HL-60 (cell line): Measurements from ENCODE around the gene SLC45A1.
"Not testable (repeated sequence)": the region's sequence is repeated elsewhere in the genome, so short reads cannot be mapped to it uniquely, and the experiment has no call there.

Source experiments
- DNase-seq, 2 experiments: peaks; one replicate each; pipeline ENCODE4 v3.0.0-alpha.2; 2010 to 2020; ENCODE audit warnings: low read depth in 1 of 2, low spot score in 1 of 2
- H3K27ac ChIP-seq: fragments of 250-450 bp; sonication (Bioruptor Pico); replicated peaks from 2 replicates; pipeline ENCODE4 v1.5.1; 2020; ENCODE audit warnings: mild to moderate bottlenecking, moderate library complexity
- H3K27me3 ChIP-seq: fragments of 250-450 bp; sonication (Bioruptor Pico); 2 replicates; pipeline ENCODE4 v1.5.1; 2021; ENCODE audit warnings: mild to moderate bottlenecking, moderate library complexity; ENCODE audit not compliant: insufficient read depth, poor library complexity, severe bottlenecking
- H3K4me3 ChIP-seq: replicated peaks from 2 replicates; pipeline ENCODE4 v1.5.1; 2011; ENCODE audit warnings: mild to moderate bottlenecking, control low read depth, low read length; ENCODE audit not compliant: insufficient read depth
- GABPA ChIP-seq: IDR thresholded peaks from 2 replicates; pipeline ENCODE4 v1.6.1; 2012; ENCODE audit warnings: low read depth
- POLR2AphosphoS5 ChIP-seq: IDR thresholded peaks from 2 replicates; pipeline ENCODE4 v1.6.1; 2012; ENCODE audit warnings: low read depth
- SPI1 ChIP-seq: IDR thresholded peaks from 2 replicates; pipeline ENCODE4 v1.6.1; 2012; ENCODE audit warnings: low read depth, mild to moderate bottlenecking, borderline replicate concordance
- TF ChIP-seq, protein P1 (sequence below): IDR thresholded peaks from one replicate; pipeline ENCODE4 v1.5.1; 2011; ENCODE audit warnings: low read length, control low read depth, inconsistent platforms; ENCODE audit not compliant: insufficient read depth
- TF ChIP-seq, protein P2 (sequence below): IDR thresholded peaks from 2 replicates; pipeline ENCODE4 v1.6.1; 2012; ENCODE audit warnings: low read depth; ENCODE audit not compliant: insufficient replicate concordance

Gene SLC45A1

DNA sequence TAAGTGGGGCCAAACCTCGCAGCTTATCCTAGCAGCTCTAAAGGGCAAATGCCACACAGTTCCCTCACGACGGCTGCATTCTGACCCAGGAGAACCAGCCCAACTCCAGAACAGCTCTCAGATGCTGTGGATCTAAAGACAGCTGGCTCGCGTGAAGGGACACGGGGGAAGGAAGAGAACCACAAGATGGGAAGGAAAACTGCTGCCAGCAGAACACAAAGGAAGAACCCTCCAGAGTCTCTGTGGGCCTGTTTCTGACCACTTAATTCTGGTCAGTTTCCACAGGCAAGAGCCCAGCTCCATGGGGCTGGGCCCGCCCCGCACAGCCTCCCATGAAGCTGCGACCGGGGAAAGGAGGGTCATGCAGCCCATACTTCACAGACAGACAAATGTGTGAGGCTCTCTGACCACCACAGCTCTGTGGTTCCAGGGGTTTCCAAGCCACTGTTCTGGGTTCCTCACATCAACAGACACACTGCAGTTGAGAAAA lies 61.1 kb downstream of the SLC45A1 start:
- Histone ChIP-seq H3K27ac (peak overlapping the region; percentile 71), H3K4me3 (no peak overlapping the region), H3K27me3 (no peaks in the 10 kb centered on the region)
- peak in 1 of 2 experiments; percentile 29 for DNase-seq
- TF ChIP-seq POLR2AphosphoS5: no peak
- no peak for TF ChIP-seq GABPA
- TF ChIP-seq SPI1: no peak
- TF ChIP-seq, protein P1, sequence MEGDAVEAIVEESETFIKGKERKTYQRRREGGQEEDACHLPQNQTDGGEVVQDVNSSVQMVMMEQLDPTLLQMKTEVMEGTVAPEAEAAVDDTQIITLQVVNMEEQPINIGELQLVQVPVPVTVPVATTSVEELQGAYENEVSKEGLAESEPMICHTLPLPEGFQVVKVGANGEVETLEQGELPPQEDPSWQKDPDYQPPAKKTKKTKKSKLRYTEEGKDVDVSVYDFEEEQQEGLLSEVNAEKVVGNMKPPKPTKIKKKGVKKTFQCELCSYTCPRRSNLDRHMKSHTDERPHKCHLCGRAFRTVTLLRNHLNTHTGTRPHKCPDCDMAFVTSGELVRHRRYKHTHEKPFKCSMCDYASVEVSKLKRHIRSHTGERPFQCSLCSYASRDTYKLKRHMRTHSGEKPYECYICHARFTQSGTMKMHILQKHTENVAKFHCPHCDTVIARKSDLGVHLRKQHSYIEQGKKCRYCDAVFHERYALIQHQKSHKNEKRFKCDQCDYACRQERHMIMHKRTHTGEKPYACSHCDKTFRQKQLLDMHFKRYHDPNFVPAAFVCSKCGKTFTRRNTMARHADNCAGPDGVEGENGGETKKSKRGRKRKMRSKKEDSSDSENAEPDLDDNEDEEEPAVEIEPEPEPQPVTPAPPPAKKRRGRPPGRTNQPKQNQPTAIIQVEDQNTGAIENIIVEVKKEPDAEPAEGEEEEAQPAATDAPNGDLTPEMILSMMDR: no peak
- TF ChIP-seq, protein P2, sequence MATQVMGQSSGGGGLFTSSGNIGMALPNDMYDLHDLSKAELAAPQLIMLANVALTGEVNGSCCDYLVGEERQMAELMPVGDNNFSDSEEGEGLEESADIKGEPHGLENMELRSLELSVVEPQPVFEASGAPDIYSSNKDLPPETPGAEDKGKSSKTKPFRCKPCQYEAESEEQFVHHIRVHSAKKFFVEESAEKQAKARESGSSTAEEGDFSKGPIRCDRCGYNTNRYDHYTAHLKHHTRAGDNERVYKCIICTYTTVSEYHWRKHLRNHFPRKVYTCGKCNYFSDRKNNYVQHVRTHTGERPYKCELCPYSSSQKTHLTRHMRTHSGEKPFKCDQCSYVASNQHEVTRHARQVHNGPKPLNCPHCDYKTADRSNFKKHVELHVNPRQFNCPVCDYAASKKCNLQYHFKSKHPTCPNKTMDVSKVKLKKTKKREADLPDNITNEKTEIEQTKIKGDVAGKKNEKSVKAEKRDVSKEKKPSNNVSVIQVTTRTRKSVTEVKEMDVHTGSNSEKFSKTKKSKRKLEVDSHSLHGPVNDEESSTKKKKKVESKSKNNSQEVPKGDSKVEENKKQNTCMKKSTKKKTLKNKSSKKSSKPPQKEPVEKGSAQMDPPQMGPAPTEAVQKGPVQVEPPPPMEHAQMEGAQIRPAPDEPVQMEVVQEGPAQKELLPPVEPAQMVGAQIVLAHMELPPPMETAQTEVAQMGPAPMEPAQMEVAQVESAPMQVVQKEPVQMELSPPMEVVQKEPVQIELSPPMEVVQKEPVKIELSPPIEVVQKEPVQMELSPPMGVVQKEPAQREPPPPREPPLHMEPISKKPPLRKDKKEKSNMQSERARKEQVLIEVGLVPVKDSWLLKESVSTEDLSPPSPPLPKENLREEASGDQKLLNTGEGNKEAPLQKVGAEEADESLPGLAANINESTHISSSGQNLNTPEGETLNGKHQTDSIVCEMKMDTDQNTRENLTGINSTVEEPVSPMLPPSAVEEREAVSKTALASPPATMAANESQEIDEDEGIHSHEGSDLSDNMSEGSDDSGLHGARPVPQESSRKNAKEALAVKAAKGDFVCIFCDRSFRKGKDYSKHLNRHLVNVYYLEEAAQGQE: no peak

DNA sequence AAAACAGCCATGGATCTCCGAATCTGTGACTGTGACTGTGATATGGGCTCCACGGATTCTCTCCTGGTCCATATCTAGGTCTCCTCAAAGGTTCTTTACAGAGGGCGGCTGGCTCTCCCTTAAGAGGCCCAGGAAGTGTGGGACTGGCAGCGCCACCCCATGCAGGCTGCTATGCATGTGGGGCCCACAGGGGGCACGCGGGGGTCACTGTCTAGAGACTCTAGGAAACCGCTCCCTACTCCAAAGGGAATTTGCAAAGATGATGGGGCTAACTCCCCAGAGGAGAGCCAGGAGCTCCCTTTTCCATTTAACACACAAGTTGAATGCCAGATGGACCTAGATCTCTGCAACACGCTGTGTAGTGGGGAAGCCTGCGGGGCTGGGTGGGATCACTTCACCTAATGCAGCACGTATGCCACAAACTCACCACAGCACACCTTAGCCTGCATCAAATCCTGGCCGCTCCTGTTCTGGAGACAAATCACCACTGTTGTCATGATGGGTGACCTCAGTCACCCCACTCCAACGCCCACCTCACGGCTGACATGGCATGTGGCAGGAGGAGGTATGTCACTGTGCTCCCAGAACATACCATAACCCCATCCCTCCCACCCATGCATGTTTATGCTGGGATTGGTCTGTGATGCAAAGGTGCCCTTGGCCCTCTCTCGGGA lies 61.7 kb downstream of the SLC45A1 start:
- TF ChIP-seq, protein P1: no peak
- no peak for TF ChIP-seq POLR2AphosphoS5
- TF ChIP-seq, protein P2: no peak
- TF ChIP-seq SPI1: no peak
- TF ChIP-seq GABPA: no peak
- Histone ChIP-seq H3K27ac (peak overlapping the region; percentile 71), H3K27me3 (no peaks in the 10 kb centered on the region), H3K4me3 (no peak overlapping the region)
- no peak for DNase-seq

DNA sequence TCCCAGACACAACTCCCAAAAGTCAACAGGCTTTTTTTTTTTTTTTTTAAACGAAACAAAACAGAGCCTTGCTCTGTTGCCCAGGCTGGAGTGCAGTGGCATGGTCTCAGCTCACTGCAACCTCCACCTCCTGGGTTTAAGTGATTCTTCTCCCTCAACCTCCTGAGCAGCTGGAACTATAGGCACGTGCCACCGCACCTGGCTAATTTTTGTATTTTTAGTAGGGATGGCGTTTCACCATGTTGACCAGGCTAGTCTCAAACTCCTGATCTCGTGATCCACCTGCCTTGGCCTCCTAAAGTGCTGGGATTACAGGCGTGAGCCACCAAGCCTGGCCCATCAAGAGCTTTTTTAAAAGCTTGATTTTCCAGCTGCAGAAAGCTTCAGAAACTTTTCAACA lies 62.4 kb downstream of the SLC45A1 start:
- DNase-seq, H3K27me3 ChIP-seq, H3K27ac ChIP-seq, H3K4me3 ChIP-seq: not testable (repeated sequence)

DNA sequence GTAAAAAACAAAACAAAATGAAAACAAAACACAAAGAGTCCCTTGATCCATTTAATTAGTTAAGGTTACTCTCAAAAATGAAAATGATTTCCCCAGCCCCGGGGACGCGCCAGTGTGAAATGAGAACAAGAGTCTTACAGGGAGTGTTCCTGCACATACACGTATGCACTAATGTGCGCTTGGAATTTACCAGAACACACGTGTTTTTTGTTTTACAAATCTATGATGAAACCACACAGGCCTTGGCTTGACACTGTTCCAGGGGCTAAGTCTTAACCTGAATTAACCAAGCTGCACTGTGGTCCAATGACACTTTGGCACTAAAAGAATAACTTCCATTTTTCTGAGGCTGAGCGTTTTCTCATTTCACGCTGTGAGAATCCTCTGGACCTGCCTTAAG lies 63.7 kb downstream of the SLC45A1 start:
- Histone ChIP-seq H3K27me3 (no peaks in the 10 kb centered on the region), H3K4me3 (no peak overlapping the region), H3K27ac (peak overlapping the region; percentile 72)
- TF ChIP-seq, protein P1: no peak
- no peak for TF ChIP-seq POLR2AphosphoS5
- TF ChIP-seq, protein P2: no peak
- no peak for TF ChIP-seq SPI1
- TF ChIP-seq GABPA: no peak
- DNase-seq: no peak
